GM21825 (cell line): Measurements from ENCODE around the gene ZBED1.
"Not testable (repeated sequence)": the region's sequence is repeated elsewhere in the genome, so short reads cannot be mapped to it uniquely, and the experiment has no call there.

Experiments used
- ATAC-seq: cut with Tn5 transposase; IDR thresholded peaks from one replicate; pipeline ENCODE4 v1.9.1; 2021; ENCODE audit warnings: mild to moderate bottlenecking, moderate library complexity; ENCODE audit not compliant: unreplicated experiment

The ZBED1 gene

GRCh38 chrX:2457289-2458133 is 43.3 kb downstream of the ZBED1 start:
- ATAC-seq: no peak

GRCh38 chrX:2456091-2456490 is 44.7 kb downstream of the ZBED1 start:
- ATAC-seq: not testable (repeated sequence)

GRCh38 chrX:2454620-2455019 is 46.2 kb downstream of the ZBED1 start:
- not testable (repeated sequence) for ATAC-seq

GRCh38 chrX:2452799-2453198 is 48.0 kb downstream of the ZBED1 start:
- ATAC-seq: no peak

GRCh38 chrX:2452317-2452784 is 48.4 kb downstream of the ZBED1 start:
- ATAC-seq: no peak

GRCh38 chrX:2451501-2452316 is 49.1 kb downstream of the ZBED1 start:
- no peak for ATAC-seq

- ATAC-seq: no peak
Measured at GRCh38 chrX:2450681-2451080, 50.1 kb downstream of the ZBED1 start.

- ATAC-seq: no peak
Measured at GRCh38 chrX:2449135-2449886, 51.5 kb downstream of the ZBED1 start.

GRCh38 chrX:2447484-2447883 is 53.3 kb downstream of the ZBED1 start:
- no peak for ATAC-seq

GRCh38 chrX:2446815-2447214 is 54.0 kb downstream of the ZBED1 start:
- ATAC-seq: no peak

- no peak for ATAC-seq
Measured at GRCh38 chrX:2445662-2446623, 54.8 kb downstream of the ZBED1 start.

GRCh38 chrX:2442694-2443093 is 58.1 kb downstream of the ZBED1 start:
- no peak for ATAC-seq

- ATAC-seq: no peak
Measured at GRCh38 chrX:2441466-2441865, 59.3 kb downstream of the ZBED1 start.

- ATAC-seq: no peak
Measured at GRCh38 chrX:2439613-2440012, 61.2 kb downstream of the ZBED1 start.
